GM18502 (cell line): ENCODE data around the gene EYS.
"Not testable (repeated sequence)": the region's sequence is repeated elsewhere in the genome, so short reads cannot be mapped to it uniquely, and the experiment has no call there.

Experiments used
- ATAC-seq: cut with Tn5 transposase; IDR thresholded peaks from one replicate; pipeline ENCODE4 v1.9.1; 2021; ENCODE audit warnings: mild to moderate bottlenecking; ENCODE audit not compliant: unreplicated experiment, poor library complexity

Gene EYS

GRCh38 chr6:65117817-65118409, 589.1 kb downstream of the EYS start:
- no peak for ATAC-seq

- ATAC-seq: no peak
Observed at GRCh38 chr6:65116326-65116725, 590.7 kb downstream of the EYS start.

- ATAC-seq: no peak
Observed at GRCh38 chr6:65113581-65113980, 593.4 kb downstream of the EYS start.

GRCh38 chr6:65112435-65112834, 594.6 kb downstream of the EYS start:
- no peak for ATAC-seq

GRCh38 chr6:65110031-65110430, 597.0 kb downstream of the EYS start:
- ATAC-seq: no peak

GRCh38 chr6:65098349-65098748, 608.7 kb downstream of the EYS start:
- no peak for ATAC-seq

- ATAC-seq: no peak
Observed at GRCh38 chr6:65091561-65091960, 615.5 kb downstream of the EYS start.

GRCh38 chr6:65088575-65088974, 618.5 kb downstream of the EYS start:
- no peak for ATAC-seq

- ATAC-seq: no peak
Observed at GRCh38 chr6:65081756-65082155, 625.3 kb downstream of the EYS start.

- no peak for ATAC-seq
Observed at GRCh38 chr6:65075705-65076230, 631.3 kb downstream of the EYS start.

GRCh38 chr6:65072500-65072899, 634.5 kb downstream of the EYS start:
- no peak for ATAC-seq

GRCh38 chr6:65071480-65071879, 635.5 kb downstream of the EYS start:
- ATAC-seq: no peak

GRCh38 chr6:65064844-65065243, 642.2 kb downstream of the EYS start:
- no peak for ATAC-seq

GRCh38 chr6:65059568-65059967, 647.5 kb downstream of the EYS start:
- ATAC-seq: no peak

- ATAC-seq: no peak
Observed at GRCh38 chr6:65055545-65055944, 651.5 kb downstream of the EYS start.

GRCh38 chr6:65052626-65053025, 654.4 kb downstream of the EYS start:
- no peak for ATAC-seq

GRCh38 chr6:65045801-65046200, 661.2 kb downstream of the EYS start:
- no peak for ATAC-seq

- ATAC-seq: no peak
Observed at GRCh38 chr6:65014006-65014405, 693.0 kb downstream of the EYS start.

GRCh38 chr6:65006788-65007187, 700.2 kb downstream of the EYS start:
- no peak for ATAC-seq

- ATAC-seq: no peak
Observed at GRCh38 chr6:65004283-65004682, 702.7 kb downstream of the EYS start.

GRCh38 chr6:65002882-65003281, 704.1 kb downstream of the EYS start:
- ATAC-seq: not testable (repeated sequence)

- no peak for ATAC-seq
Observed at GRCh38 chr6:65000815-65001214, 706.2 kb downstream of the EYS start.

- no peak for ATAC-seq
Observed at GRCh38 chr6:64998204-64998603, 708.8 kb downstream of the EYS start.
